ENCODE measurements around the gene RFX3.

The RFX3 gene

DNA sequence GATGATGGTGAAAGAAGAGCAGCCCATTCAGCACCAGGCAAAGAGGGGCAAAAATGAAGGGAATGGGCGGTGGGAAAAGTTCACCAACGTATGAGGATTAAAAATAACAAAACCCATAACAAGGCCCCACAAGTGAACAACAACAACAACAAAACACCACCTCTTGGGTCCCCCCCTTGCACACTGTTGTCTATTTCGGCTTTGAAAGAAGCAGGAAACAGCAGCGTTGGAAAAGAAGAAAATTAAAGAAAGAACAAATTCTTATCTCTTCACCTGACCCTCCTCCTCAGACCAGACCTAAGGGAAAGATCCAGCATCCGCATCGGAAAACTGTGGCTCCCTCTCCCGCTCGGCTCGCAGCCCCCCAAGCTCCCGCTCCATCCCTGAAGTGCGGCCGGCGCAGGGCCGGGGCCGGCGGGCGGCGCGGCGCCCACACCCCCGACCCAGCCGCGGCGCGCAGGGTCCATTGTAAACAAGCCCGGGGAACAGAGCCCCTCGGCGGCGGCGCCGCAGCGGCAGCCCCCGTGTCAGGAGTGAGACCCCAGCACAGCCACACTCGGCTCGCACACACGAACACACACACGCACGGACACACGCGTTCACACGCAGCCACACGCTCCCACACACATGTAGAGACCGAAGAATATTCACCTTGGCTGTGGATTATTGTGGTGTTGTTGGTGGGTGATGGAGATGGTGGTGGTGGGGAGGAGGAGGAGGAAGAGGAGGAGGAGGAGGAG is 535 bp downstream of the RFX3 start:
- peak overlapping the region; percentile 97 for H3K27ac ChIP-seq
- TF ChIP-seq, protein P1, sequence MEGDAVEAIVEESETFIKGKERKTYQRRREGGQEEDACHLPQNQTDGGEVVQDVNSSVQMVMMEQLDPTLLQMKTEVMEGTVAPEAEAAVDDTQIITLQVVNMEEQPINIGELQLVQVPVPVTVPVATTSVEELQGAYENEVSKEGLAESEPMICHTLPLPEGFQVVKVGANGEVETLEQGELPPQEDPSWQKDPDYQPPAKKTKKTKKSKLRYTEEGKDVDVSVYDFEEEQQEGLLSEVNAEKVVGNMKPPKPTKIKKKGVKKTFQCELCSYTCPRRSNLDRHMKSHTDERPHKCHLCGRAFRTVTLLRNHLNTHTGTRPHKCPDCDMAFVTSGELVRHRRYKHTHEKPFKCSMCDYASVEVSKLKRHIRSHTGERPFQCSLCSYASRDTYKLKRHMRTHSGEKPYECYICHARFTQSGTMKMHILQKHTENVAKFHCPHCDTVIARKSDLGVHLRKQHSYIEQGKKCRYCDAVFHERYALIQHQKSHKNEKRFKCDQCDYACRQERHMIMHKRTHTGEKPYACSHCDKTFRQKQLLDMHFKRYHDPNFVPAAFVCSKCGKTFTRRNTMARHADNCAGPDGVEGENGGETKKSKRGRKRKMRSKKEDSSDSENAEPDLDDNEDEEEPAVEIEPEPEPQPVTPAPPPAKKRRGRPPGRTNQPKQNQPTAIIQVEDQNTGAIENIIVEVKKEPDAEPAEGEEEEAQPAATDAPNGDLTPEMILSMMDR (conservative IDR thresholded peaks at IDR 0.05) = no peak
- 0 out of 2 replicates have a peak, but pooled peaks have one; percentile 19 for TF ChIP-seq ZFX (IDR thresholded peaks at IDR 0.05)

DNA sequence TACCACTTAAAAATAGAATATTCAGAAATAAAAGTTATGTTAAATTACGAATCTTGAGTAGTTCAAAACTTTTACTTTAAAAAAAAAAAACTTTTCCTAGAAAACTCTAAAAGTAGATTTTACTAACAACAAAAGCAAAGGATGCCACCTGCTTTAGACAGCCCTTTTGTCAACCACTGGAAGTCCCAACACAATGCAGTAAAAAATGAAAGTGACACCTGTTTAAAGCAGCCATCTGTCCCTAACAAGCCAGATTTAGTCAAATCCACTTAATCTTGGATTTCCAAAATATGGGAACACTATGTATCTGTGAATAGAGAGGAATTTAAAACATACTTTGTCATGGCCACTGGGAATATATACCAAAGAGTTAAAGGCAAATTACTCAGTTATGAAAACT is 3.8 kb downstream of the RFX3 start:
- no peak overlapping the region for H3K27ac ChIP-seq
- TF ChIP-seq, protein P1 (conservative IDR thresholded peaks at IDR 0.05) = no peak
- TF ChIP-seq ZFX (IDR thresholded peaks at IDR 0.05) = no peak

DNA sequence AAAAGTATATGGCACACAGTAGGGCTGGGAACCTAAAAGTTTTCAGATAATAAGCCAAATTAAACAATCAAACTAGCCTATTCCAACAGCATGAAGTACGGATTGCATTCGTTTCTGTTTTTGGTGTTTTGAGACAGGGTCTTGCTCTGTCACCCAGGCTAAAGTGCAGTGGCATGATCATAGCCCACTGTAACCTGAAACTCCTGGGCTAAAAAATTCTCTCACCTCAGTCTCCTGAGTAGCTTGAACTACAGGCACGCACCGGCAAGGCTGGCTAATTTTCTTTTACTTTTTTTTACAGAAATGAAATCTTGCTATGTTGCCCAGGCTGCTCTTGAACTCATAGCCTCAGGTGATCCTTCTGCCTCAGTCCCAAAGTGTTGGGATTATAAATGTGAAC is 5.2 kb downstream of the RFX3 start:
- TF ChIP-seq, protein P1 (conservative IDR thresholded peaks at IDR 0.05) = no peak
- no peak for TF ChIP-seq ZFX (IDR thresholded peaks at IDR 0.05)
- no peak overlapping the region for H3K27ac ChIP-seq

DNA sequence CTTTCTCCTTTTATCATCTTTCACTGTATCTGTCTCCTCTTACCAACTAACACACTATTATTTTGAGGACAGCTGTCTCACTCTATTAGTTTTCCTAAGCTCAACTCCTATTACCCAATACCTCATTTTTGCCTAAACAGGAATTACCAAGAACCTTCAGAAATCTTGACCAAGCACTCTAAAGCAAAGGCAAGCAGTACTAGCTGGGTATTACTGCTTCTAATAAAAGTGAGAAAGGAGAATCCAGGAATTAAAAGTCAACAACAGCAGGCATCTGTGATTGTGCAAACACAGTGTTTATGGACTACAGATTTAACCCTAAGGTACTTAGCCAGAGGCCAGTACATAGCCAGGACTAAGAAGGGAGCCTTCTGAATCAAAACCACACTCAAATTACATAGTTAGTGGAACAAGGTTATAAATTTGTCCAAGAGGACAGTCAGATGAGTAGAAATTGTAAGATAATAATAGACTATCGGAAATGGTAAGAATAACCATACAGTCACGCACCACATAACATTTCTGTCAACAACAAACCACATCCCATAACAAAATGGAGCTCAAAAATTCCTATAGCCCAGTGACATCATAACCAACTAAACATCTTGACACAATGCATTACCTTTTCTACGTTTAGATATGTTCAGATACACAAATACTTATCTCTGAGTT is 8.3 kb downstream of the RFX3 start:
- no peak for TF ChIP-seq ZFX (IDR thresholded peaks at IDR 0.05)
- TF ChIP-seq, protein P1 (conservative IDR thresholded peaks at IDR 0.05) = no peak
- no peak overlapping the region for H3K27ac ChIP-seq

DNA sequence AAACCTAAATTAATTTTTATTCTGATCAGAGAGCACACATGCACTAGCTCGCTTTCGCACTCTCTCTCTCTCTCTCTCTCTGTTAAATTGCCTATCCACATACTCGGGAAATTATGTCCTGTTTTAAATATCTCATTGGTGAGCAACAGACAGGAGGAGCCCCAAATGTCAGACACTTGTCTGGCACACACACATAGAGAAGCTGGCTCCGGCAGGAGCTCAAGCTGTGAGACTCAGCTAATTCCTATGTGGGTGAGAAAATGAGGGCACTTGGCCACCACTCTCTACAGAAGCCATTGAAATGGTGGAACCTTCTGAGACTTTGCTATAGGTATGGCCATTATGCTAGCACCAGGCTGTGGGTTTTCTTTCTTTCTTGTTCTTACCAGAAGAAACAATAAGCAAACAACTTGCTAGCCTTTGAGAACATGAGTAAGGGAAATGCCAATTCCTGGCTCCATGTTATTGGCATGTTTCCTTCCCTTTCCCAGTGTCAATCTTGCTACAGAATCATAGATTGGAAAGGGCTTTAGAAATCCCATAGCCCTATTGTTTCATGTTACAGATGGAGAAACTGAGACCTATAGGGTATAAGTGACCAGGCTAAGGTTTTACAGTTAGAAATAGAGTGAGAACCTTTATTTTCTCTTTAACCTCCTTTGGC is 9.0 kb downstream of the RFX3 start:
- no peak overlapping the region for H3K27ac ChIP-seq
- TF ChIP-seq ZFX (IDR thresholded peaks at IDR 0.05) = no peak
- TF ChIP-seq, protein P1 (conservative IDR thresholded peaks at IDR 0.05) = no peak

DNA sequence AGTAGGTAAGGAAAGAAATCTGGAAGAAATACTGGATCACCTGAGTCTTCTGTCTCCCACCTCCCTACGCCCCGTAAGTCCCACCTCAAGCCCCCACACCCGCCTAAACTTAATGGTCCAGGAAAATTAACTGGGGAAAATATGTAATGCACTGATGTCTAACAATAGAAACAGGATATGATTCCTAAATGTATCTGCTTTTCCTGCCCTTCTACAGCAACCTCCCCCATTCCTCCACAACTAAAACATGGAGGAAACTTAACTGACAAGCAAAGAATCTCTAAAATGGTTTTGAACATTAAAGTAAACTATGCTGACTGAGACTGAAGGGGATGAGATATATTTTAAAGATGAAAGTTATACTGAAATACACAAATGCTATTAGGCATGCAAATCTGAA is 10.4 kb downstream of the RFX3 start:
- no peak overlapping the region for H3K27ac ChIP-seq
- TF ChIP-seq, protein P1 (conservative IDR thresholded peaks at IDR 0.05) = no peak
- no peak for TF ChIP-seq ZFX (IDR thresholded peaks at IDR 0.05)

DNA sequence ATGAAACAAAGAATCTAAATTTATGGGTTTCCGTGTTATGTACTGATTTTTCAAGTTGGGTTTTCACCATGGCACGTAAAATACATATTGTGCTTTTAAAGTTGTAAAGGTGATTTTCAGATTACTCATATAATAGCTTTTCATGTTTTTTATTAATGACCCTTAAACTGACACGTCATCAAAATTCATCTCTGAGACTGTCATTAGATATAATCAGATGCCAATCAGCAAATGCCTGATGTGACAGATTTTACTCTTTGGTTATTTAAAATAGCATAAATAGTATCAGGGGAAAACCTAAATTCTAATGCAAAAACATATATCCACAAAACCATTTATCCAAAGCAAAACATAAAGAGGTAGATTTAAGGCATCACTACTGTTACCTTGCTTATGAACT is 11.0 kb downstream of the RFX3 start:
- no peak for TF ChIP-seq ZFX (IDR thresholded peaks at IDR 0.05)
- TF ChIP-seq, protein P1 (conservative IDR thresholded peaks at IDR 0.05) = no peak
- H3K27ac ChIP-seq = no peak overlapping the region

Data from C4-2B (cell line).